ENCODE data around the gene FAM171A2.

FAM171A2 gene

DNA sequence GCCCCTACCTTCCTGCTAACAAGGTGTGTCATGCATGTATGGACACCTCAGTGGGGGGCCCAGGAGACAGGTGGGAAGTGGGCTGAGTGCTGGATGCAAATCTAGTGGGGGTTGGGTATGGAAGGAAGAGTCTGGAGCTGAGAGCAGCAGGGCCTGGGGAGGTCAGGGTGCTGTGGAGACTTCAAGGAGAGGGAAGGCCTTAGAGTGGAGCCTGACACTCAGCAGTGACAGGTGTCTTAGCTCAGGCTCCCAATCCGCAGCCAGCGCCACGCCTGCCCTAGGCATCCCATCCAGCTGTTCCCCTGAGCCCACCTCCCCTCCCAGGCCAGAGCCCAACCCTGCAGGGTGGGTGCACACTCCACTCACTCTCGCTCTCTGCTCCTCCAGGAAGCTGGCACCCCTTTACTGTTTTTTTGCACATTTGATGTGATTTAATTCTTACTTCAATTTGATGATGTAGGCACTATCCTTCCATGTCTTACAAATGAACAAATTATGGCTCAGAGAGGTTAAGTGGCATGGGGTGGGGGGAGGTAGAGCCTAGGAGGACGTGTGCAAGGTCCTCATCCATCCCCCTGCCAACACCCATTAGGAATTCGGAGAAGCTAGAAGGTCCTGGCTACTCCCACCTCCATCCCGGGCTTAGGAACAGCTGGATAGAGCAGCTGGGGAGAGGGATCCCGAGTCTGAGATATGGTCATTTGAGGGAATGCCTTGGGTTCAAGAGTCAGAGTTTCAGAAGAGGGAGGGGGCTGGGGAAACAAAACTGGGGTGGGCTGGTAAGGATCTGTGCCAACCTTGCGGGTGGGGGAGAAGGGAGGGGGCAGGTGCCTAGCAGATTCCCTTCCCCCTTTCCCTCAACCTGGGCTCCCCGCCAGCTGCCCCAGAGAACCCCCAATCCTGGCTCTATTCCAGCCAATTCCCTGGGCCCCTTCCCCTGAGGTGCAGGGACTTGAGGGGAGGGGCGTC, 2.1 kb downstream of the FAM171A2 start:
- DNase-seq (ENCODE audit: low spot score), result no peak

GRCh38 chr17:44360826-44361225, 2.8 kb downstream of the FAM171A2 start:
- no peak for DNase-seq (ENCODE audit: low spot score)
- no peak for FAIRE-seq

More for the DNA sequence above, 2.1 kb downstream of the FAM171A2 start:
- FAIRE-seq, result no peak

DNA sequence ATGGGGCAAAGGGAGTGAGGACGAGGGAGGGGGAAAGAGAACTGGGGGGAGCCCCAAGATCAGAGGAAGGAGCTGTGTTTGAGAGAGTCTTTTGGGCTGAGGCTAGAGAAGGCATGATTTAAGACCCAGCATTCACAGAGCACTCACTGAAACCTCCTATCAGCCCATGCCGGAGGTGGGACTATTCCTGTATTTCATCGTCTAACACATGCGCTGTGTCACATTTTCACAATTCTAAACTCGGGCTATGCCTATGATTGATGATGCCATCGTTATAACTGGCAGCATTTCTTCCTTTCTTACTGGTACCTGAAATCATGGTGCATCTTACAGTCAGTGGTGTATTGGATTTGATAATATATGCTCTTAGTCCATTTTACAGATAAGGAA, 3.5 kb downstream of the FAM171A2 start:
- DNase-seq (ENCODE audit: low spot score) (no peak), FAIRE-seq (no peak)

DNA sequence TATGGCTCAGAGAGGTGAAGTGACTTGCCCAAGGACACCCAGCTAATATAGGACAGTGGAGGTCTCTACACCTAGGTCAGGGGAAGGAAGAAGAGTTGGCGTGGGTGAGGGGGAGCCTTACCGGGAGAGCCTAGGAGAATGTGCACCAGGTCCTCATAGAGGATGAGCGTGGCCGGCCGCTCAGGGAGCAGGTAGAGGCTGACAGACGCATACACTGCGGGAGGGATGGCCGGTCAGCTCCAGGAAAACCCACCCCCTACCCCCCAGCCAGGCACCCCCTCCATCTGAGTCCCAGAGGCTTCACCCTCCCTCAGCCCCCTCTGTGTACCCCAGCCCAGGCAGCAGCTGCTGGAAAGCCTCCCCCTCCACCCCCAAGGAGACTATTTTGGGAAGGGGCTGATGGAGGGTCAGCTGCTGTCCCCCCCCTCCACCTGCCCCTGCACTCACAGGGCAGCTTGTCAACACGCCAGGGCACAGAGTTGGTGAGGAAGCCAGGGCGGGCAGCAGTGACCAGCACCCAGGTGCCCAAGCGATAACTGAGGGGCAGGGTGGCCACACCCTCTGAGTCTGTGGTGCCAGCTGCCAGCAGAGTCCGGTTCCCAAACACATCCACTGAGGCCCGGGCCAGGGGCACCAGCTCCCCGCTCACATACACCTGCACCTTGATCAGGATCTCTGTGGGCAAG, 4.1 kb downstream of the FAM171A2 start:
- no peak for DNase-seq (ENCODE audit: low spot score)
- no peak for FAIRE-seq

- FAIRE-seq (no peak), DNase-seq (ENCODE audit: low spot score) (no peak)
Observed at GRCh38 chr17:44359006-44359405, 4.6 kb downstream of the FAM171A2 start.

GRCh38 chr17:44358066-44358465, 5.6 kb downstream of the FAM171A2 start:
- no peak for DNase-seq (ENCODE audit: low spot score)
- no peak for FAIRE-seq

- no peak for FAIRE-seq
Observed at GRCh38 chr17:44356241-44356640, 7.4 kb downstream of the FAM171A2 start.

GRCh38 chr17:44355642-44356099, 8.0 kb downstream of the FAM171A2 start:
- no peak for DNase-seq (ENCODE audit: low spot score)
- FAIRE-seq, result no peak

More at GRCh38 chr17:44356241-44356640, 7.4 kb downstream of the FAM171A2 start:
- DNase-seq (ENCODE audit: low spot score), result no peak

DNA sequence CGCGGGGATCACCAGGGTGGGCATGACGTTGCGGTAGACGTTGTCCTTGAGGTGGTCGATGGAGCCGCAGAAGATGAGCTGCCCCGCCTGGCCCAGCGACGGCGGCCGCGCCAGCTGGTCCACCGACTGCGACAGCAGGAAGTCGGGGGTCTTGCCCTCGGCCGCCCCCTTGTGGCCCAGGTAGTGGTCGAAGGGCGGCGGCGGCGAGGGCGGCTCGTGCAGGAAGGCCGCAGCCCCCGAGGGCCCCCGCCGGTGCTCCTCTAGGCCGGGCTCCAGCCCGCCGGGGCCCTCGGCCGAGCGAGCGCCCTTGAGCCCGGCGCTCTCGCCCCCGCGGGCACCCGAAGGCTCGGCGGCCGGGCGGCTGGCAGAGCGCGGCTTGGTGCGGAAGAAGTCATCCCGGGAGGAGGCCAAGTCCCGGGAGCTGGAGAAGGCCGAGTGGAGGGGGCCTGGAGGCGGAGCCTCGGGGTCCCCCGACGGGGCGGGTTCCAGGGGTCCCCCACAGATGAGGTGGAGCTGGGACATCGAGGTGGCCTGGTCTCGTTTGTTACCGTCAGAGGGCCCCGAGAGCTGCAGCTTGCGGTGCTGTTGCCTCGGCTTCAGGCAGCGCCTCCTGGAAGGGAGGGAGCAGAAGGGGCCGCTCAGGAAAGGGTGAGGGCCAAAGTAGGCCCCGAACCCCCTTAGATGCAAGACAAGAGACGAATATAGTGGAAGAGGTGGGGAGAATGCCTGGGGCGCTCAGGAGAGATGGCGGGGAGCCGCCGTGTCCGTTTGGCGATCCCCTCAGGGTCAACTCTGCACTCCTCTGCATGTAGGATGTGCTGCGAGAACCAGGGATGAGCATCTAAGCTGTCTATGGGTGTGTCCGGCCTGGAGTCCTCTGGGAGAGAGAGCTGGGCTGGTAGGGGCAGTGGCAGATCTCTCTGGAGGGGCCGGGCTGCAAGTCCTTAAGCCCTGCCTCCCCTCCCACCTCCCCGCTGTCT, 8.8 kb downstream of the FAM171A2 start:
- DNase-seq (ENCODE audit: low spot score), result no peak
- FAIRE-seq, result no peak

- FAIRE-seq (no peak), DNase-seq (ENCODE audit: low spot score) (no peak)
Observed at GRCh38 chr17:44353672-44354331, 9.9 kb downstream of the FAM171A2 start.

GRCh38 chr17:44352828-44353671, 10.6 kb downstream of the FAM171A2 start:
- no peak for FAIRE-seq
- DNase-seq (ENCODE audit: low spot score), result no peak

DNA sequence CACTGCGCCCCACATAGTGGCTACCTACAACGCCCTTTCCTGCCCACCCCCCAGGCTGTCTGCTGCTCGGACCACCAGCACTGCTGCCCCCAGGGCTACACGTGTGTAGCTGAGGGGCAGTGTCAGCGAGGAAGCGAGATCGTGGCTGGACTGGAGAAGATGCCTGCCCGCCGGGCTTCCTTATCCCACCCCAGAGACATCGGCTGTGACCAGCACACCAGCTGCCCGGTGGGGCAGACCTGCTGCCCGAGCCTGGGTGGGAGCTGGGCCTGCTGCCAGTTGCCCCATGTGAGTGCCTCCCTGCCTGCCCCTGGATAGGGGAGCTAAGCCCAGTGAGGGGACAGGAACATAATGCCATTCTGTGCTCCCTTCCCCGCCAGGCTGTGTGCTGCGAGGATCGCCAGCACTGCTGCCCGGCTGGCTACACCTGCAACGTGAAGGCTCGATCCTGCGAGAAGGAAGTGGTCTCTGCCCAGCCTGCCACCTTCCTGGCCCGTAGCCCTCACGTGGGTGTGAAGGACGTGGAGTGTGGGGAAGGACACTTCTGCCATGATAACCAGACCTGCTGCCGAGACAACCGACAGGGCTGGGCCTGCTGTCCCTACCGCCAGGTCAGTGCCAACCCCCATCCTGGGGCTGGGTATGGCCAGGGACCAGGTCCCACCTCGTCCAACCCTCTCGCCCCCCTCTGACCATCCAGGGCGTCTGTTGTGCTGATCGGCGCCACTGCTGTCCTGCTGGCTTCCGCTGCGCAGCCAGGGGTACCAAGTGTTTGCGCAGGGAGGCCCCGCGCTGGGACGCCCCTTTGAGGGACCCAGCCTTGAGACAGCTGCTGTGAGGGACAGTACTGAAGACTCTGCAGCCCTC, 11.5 kb downstream of the FAM171A2 start:
- FAIRE-seq, result no peak

DNA sequence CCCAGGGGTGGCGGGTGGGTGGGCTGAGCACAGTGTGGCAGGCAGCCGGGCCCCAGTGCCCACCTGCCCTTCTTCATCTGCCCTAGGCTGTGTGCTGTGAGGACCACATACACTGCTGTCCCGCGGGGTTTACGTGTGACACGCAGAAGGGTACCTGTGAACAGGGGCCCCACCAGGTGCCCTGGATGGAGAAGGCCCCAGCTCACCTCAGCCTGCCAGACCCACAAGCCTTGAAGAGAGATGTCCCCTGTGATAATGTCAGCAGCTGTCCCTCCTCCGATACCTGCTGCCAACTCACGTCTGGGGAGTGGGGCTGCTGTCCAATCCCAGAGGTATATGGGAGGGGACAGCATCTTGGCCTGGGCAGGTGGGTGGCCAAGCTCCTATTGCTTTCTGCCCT, 12.2 kb downstream of the FAM171A2 start:
- DNase-seq (ENCODE audit: low spot score) (no peak), FAIRE-seq (no peak)

More for the DNA sequence above, 11.5 kb downstream of the FAM171A2 start:
- no peak for DNase-seq (ENCODE audit: low spot score)

GRCh38 chr17:44350733-44351226, 12.9 kb downstream of the FAM171A2 start:
- peak; percentile 17 for DNase-seq (ENCODE audit: low spot score)
- no peak for FAIRE-seq

DNA sequence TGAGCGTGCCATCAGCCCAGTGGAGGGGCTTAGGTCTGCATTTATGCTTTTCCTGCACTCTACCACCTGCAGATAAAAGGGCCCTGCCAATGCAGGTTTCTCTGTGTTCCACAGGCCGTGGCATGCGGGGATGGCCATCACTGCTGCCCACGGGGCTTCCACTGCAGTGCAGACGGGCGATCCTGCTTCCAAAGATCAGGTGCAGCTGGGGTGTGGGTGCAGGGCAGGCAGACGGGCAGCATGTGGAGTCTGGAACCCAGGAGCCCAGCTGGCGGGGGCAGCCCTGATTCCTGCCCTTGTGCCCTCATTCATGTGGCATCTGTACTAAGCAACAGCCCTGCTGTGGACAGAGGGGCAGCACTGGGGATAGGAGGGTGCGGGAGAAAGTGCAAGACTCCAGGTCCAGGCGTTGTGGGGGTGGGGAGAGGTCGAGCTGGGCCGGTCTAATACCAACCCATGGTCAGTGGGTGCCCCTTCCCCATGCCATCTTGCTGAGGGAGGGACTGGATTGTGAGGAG, 14.0 kb downstream of the FAM171A2 start:
- no peak for FAIRE-seq

DNA sequence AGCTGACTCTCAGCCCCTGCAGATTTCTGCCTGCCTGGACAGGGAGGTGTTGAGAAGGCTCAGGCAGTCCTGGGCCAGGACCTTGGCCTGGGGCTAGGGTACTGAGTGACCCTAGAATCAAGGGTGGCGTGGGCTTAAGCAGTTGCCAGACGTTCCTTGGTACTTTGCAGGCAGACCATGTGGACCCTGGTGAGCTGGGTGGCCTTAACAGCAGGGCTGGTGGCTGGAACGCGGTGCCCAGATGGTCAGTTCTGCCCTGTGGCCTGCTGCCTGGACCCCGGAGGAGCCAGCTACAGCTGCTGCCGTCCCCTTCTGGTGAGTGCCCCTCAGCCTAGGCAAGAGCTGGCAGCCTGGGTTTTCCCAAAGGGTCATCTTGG, 14.7 kb downstream of the FAM171A2 start:
- DNase-seq (ENCODE audit: low spot score) (no peak), FAIRE-seq (no peak)

More for the DNA sequence above, 14.0 kb downstream of the FAM171A2 start:
- no peak for DNase-seq (ENCODE audit: low spot score)

GRCh38 chr17:44348234-44348987, 15.2 kb downstream of the FAM171A2 start:
- DNase-seq (ENCODE audit: low spot score), result peak; percentile 60
- no peak for FAIRE-seq

Measured in RCC 7860 (cell line).